ENCODE results near the gene FZD2. TPM values are rescaled to one million over a fixed set of nuclear protein-coding genes. Genes with fewer than 3 reads are reported as not detected.

The FZD2 gene
- total and polyA plus RNA-seq, 2 of the 4 experiments (the other 2 are of a cell fraction), result 21.3 to 130 TPM

- H2BK15ac ChIP-seq (ENCODE audit: low read depth, low read length), result peak overlapping the region; percentile 100
- H3K79me1 ChIP-seq (ENCODE audit: low read depth in 1 of 2, low read length in 2 of 2), result peaks cover 0 to 40% of the 10 kb centered on the region in 2 experiments; a peak in 2 of 4 replicates
- H3K23ac ChIP-seq (ENCODE audit: low read depth, low read length), result peak overlapping the region; percentile 99
- no TSS peak for BruUV-seq (replicated peaks)
- peaks cover 47% of the 10 kb centered on the region for H3K4me1 ChIP-seq (ENCODE audit: control insufficient read depth, insufficient read depth, low read length)
- peaks cover 48% of the 10 kb centered on the region for H3K9me1 ChIP-seq (ENCODE audit: insufficient read depth, low read length)
- peak overlapping the region; percentile 24; the same call in 1 of the 2 replicates for H3K4me2 ChIP-seq (ENCODE audit: low read depth, low read length)
- WGBS, 2 experiments (ENCODE audit: extremely low coverage in 2 of 2, insufficient read length in 1 of 2), result no CpG with 5 or more reads among the region's 4 CpGs
- H2AFZ ChIP-seq (replicated peaks; ENCODE audit: low read length, poor library complexity), result peak overlapping the region; percentile 72
- TF ChIP-seq MAZ (IDR thresholded peaks at IDR 0.05; ENCODE audit: borderline replicate concordance, low read depth, low read length), result peak; percentile 22; the same call in 1 of the 2 replicates
- no peak for TF ChIP-seq FOS (IDR thresholded peaks at IDR 0.05; ENCODE audit: low read depth, low read length)
- peak overlapping the region; percentile 98 for H2BK5ac ChIP-seq (ENCODE audit: low read depth, low read length, poor library complexity, severe bottlenecking)
- CTCF ChIA-PET, result no interaction called here
- H3K4me3 ChIP-seq (ENCODE audit: insufficient read depth, low read depth, low read length), result no peak overlapping the region
- H3K36me3 ChIP-seq (ENCODE audit: control insufficient read depth, insufficient read depth, low read length), result no peaks in the 10 kb centered on the region
- H3K4ac ChIP-seq (ENCODE audit: low read depth, low read length), result peak overlapping the region; percentile 99
- in situ Hi-C loops (cut with MboI; ENCODE audit: low sequenced_read_pairs), result no loop called here
- peak overlapping the region; percentile 96 for H3K56ac ChIP-seq (ENCODE audit: extremely low read depth, insufficient read depth, low read length)
- H2AK9ac ChIP-seq (replicated peaks; ENCODE audit: low read depth, low read length, poor library complexity), result peak overlapping the region; percentile 98
- H2AK5ac ChIP-seq (ENCODE audit: low read depth, low read length), result peak overlapping the region; percentile 96
- no peaks in the 10 kb centered on the region for H4K20me1 ChIP-seq (ENCODE audit: insufficient read depth, low read length)
- peak overlapping the region; percentile 98 for H4K5ac ChIP-seq (ENCODE audit: low read depth, low read length)
- peak overlapping the region; percentile 93 for H3K27ac ChIP-seq (ENCODE audit: insufficient read depth, low read length)
- ATAC-seq (ENCODE audit: low read depth) (no peak), DNase-seq (no peak)
- H3K18ac ChIP-seq (ENCODE audit: low read depth, low read length), result peak overlapping the region; percentile 97
- H3K9ac ChIP-seq (ENCODE audit: low read depth, low read length), result peak overlapping the region; percentile 60
- no peaks in the 10 kb centered on the region for H3K9me3 ChIP-seq (ENCODE audit: control insufficient read depth, insufficient read depth, low read length)
- peak overlapping the region; percentile 98 for H4K91ac ChIP-seq (ENCODE audit: insufficient read depth, low read depth, low read length)
- dilution Hi-C loops (cut with HindIII; ENCODE audit: low sequenced_read_pairs, unreplicated experiment), result no loop called here
- H3K14ac ChIP-seq (replicated peaks; ENCODE audit: low read depth, low read length), result peak overlapping the region; percentile 99
- H4K8ac ChIP-seq (ENCODE audit: low read depth in 2 of 2, low read length in 2 of 2), result peak overlapping the region; percentile 73 to 98
- H2BK120ac ChIP-seq (ENCODE audit: low read depth, low read length), result peak overlapping the region; percentile 99
- POLR2A ChIA-PET (ENCODE audit: unreplicated experiment), result interaction anchor here (0.9 kb wide), 1 partner anchor 9 kb away, joined by 6 read pairs; the partner anchor contains the start of gene FZD2
- peak overlapping the region; percentile 100 for H2BK20ac ChIP-seq (ENCODE audit: low read depth, low read length)
- no peaks in the 10 kb centered on the region for H3K27me3 ChIP-seq (ENCODE audit: control insufficient read depth, insufficient read depth, low read length)
- intact Hi-C loops (cut with micrococcal nuclease), result loop anchor here (1.0 kb wide), 1 partner anchor 9 kb away; no protein-coding TSS in a partner anchor
These were observed 9.5 kb upstream of the FZD2 start for GRCh38 chr17:44547625-44548267.
